Measurements from ENCODE around the gene MINDY4B.

DNA sequence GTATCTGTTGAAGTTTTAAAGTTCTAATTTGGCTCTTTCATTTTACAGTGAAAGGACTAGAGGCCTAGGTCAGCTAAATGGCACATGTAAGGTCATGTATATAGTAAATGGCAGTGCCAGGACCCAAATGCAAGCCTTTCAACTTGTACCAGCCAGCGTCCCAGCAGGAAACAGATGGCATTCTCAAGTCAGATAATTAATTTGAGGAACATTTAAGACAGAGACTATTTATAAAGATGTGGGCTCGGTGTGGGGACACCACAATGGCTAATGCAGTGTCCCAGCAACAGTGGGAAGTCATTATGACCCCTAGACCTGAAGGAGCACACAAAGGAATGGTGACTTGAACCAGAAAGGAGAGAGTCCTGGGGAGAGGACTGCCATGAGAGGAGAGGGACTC, 6.1 kb downstream of the MINDY4B start:
- TF ChIP-seq ZNF274 (IDR thresholded peaks at IDR 0.05; ENCODE audit: low read depth, low read length), result no peak
- no peak for TF ChIP-seq YY1 (IDR thresholded peaks at IDR 0.05; ENCODE audit: insufficient read depth, insufficient read length)

Measured in NT2/D1 (cell line).